Activated naive CD4-positive, alpha-beta T cell treated with anti-CD3 and anti-CD28 coated beads, Interleukin-2, amount 10 ng/mL, durations not matched to agents 7 days and 5 days (primary cell): ENCODE results near the gene FCGR3A.

ENCODE experiments used
- CTCF ChIA-PET: fragments of 350-600 bp; sonication (Branson Sonifier 250); formaldehyde crosslinking; loops from one replicate; lab custom pipeline; 2021; ENCODE audit warnings: antibody characterized with exemption; lab: Charles Lee
- DNase-seq: peaks from one replicate; pipeline ENCODE4 v3.0.0-alpha.2; 2020
- H3K27ac Mint-ChIP-seq: one replicate; pipeline ENCODE4 v1.8.0; 2021; ENCODE audit warnings: mild to moderate bottlenecking, moderate library complexity, mixed read lengths
- H3K27me3 Mint-ChIP-seq: one replicate; pipeline ENCODE4 v1.8.0; 2021; ENCODE audit warnings: mild to moderate bottlenecking, mixed read lengths
- H3K36me3 Mint-ChIP-seq: one replicate; pipeline ENCODE4 v1.8.0; 2021; ENCODE audit warnings: mixed read lengths
- H3K4me1 Mint-ChIP-seq: one replicate; pipeline ENCODE4 v1.8.0; 2021; ENCODE audit warnings: mixed read lengths
- H3K4me3 Mint-ChIP-seq: one replicate; pipeline ENCODE4 v1.8.0; 2021; ENCODE audit warnings: mild to moderate bottlenecking, moderate library complexity, mixed read lengths
- H3K9me3 Mint-ChIP-seq: one replicate; pipeline ENCODE4 v1.8.0; 2021; ENCODE audit warnings: mixed read lengths

The FCGR3A gene

GRCh38 chr1:161510477-161510876 lies 39.1 kb downstream of the FCGR3A start:
- no peak overlapping the region for H3K27ac Mint-ChIP-seq

GRCh38 chr1:161506336-161507223 lies 43.0 kb downstream of the FCGR3A start:
- Mint-ChIP-seq H3K4me1 (peaks cover 2% of the 10 kb centered on the region), H3K27ac (no peak overlapping the region), H3K4me3 (no peak overlapping the region), H3K9me3 (no peaks in the 10 kb centered on the region), H3K27me3 (peaks cover 55% of the 10 kb centered on the region), H3K36me3 (no peaks in the 10 kb centered on the region)
- CTCF ChIA-PET: interaction anchor here (0.8 to 1.2 kb wide), 3 partner anchors 19 to 55 kb away, joined by 3 to 4 read pairs (median 4); no protein-coding TSS in a partner anchor
- no peak for DNase-seq

More at GRCh38 chr1:161510477-161510876, 39.1 kb downstream of the FCGR3A start:
- no peaks in the 10 kb centered on the region for H3K36me3 Mint-ChIP-seq
- no peak for DNase-seq
- no peaks in the 10 kb centered on the region for H3K9me3 Mint-ChIP-seq
- no peak overlapping the region for H3K4me3 Mint-ChIP-seq
- CTCF ChIA-PET: interaction anchor here (0.5 kb wide), 1 partner anchor 239 kb away, joined by 3 read pairs; the partner anchor contains the start of gene DUSP12
- peaks cover 31% of the 10 kb centered on the region for H3K27me3 Mint-ChIP-seq
- peaks cover under 1% of the 10 kb centered on the region for H3K4me1 Mint-ChIP-seq

GRCh38 chr1:161505686-161506085 lies 43.9 kb downstream of the FCGR3A start:
- H3K27me3 Mint-ChIP-seq: peaks cover 57% of the 10 kb centered on the region
- DNase-seq: no peak
- no peak overlapping the region for H3K27ac Mint-ChIP-seq
- H3K4me3 Mint-ChIP-seq: no peak overlapping the region
- no peaks in the 10 kb centered on the region for H3K9me3 Mint-ChIP-seq
- CTCF ChIA-PET: interaction anchor here (0.8 to 1.4 kb wide), 2 partner anchors 17 to 56 kb away, joined by 3 to 4 read pairs; no protein-coding TSS in a partner anchor
- no peaks in the 10 kb centered on the region for H3K36me3 Mint-ChIP-seq
- peaks cover 2% of the 10 kb centered on the region for H3K4me1 Mint-ChIP-seq

- peaks cover 60% of the 10 kb centered on the region for H3K27me3 Mint-ChIP-seq
- CTCF ChIA-PET: no interaction called here
- no peak overlapping the region for H3K4me3 Mint-ChIP-seq
- H3K36me3 Mint-ChIP-seq: no peaks in the 10 kb centered on the region
- H3K27ac Mint-ChIP-seq: no peak overlapping the region
- H3K4me1 Mint-ChIP-seq: peaks cover 9% of the 10 kb centered on the region
- H3K9me3 Mint-ChIP-seq: no peaks in the 10 kb centered on the region
- no peak for DNase-seq
Observed at GRCh38 chr1:161503394-161503748, 46.2 kb downstream of the FCGR3A start.

- Mint-ChIP-seq H3K27me3 (peaks cover 60% of the 10 kb centered on the region), H3K9me3 (no peaks in the 10 kb centered on the region), H3K4me3 (no peak overlapping the region), H3K27ac (no peak overlapping the region), H3K4me1 (peaks cover 9% of the 10 kb centered on the region), H3K36me3 (no peaks in the 10 kb centered on the region)
- no peak for DNase-seq
- CTCF ChIA-PET: interaction anchor here (0.9 kb wide), 1 partner anchor 16 kb away, joined by 3 read pairs; no protein-coding TSS in a partner anchor
Observed at GRCh38 chr1:161502641-161503393, 46.8 kb downstream of the FCGR3A start.

- CTCF ChIA-PET: interaction anchor here (0.9 kb wide), 1 partner anchor 15 kb away, joined by 3 read pairs; no protein-coding TSS in a partner anchor
- no peak for DNase-seq
- H3K4me3 Mint-ChIP-seq: no peak overlapping the region
- H3K27ac Mint-ChIP-seq: no peak overlapping the region
- H3K36me3 Mint-ChIP-seq: no peaks in the 10 kb centered on the region
- H3K4me1 Mint-ChIP-seq: peaks cover 9% of the 10 kb centered on the region
- H3K27me3 Mint-ChIP-seq: peaks cover 60% of the 10 kb centered on the region
- H3K9me3 Mint-ChIP-seq: no peaks in the 10 kb centered on the region
Observed at GRCh38 chr1:161502181-161502580, 47.4 kb downstream of the FCGR3A start.

GRCh38 chr1:161501234-161501633 lies 48.4 kb downstream of the FCGR3A start:
- peaks cover 53% of the 10 kb centered on the region for H3K27me3 Mint-ChIP-seq
- H3K9me3 Mint-ChIP-seq: no peaks in the 10 kb centered on the region
- no peak overlapping the region for H3K4me3 Mint-ChIP-seq
- CTCF ChIA-PET: no interaction called here
- H3K27ac Mint-ChIP-seq: no peak overlapping the region
- no peak for DNase-seq
- H3K4me1 Mint-ChIP-seq: peaks cover 9% of the 10 kb centered on the region
- H3K36me3 Mint-ChIP-seq: no peaks in the 10 kb centered on the region

GRCh38 chr1:161499099-161500039 lies 50.2 kb downstream of the FCGR3A start:
- no peak overlapping the region for H3K27ac Mint-ChIP-seq
- no peak overlapping the region for H3K4me3 Mint-ChIP-seq
- no peaks in the 10 kb centered on the region for H3K36me3 Mint-ChIP-seq
- CTCF ChIA-PET: no interaction called here
- DNase-seq: no peak
- peaks cover 7% of the 10 kb centered on the region for H3K4me1 Mint-ChIP-seq
- peaks cover 39% of the 10 kb centered on the region for H3K27me3 Mint-ChIP-seq
- no peaks in the 10 kb centered on the region for H3K9me3 Mint-ChIP-seq

- DNase-seq: no peak
- peaks cover 7% of the 10 kb centered on the region for H3K4me1 Mint-ChIP-seq
- CTCF ChIA-PET: no interaction called here
Observed at GRCh38 chr1:161498646-161499045, 51.0 kb downstream of the FCGR3A start.

GRCh38 chr1:161497961-161498360 lies 51.7 kb downstream of the FCGR3A start:
- no peaks in the 10 kb centered on the region for H3K9me3 Mint-ChIP-seq
- no peak overlapping the region for H3K4me3 Mint-ChIP-seq
- DNase-seq: no peak
- H3K36me3 Mint-ChIP-seq: no peaks in the 10 kb centered on the region
- peaks cover 37% of the 10 kb centered on the region for H3K27me3 Mint-ChIP-seq
- H3K27ac Mint-ChIP-seq: no peak overlapping the region
- CTCF ChIA-PET: interaction anchor here (1.8 kb wide), 1 partner anchor 11 kb away, joined by 7 read pairs; no protein-coding TSS in a partner anchor
- peaks cover 7% of the 10 kb centered on the region for H3K4me1 Mint-ChIP-seq

More at GRCh38 chr1:161498646-161499045, 51.0 kb downstream of the FCGR3A start:
- no peaks in the 10 kb centered on the region for H3K9me3 Mint-ChIP-seq
- no peak overlapping the region for H3K27ac Mint-ChIP-seq
- no peak overlapping the region for H3K4me3 Mint-ChIP-seq
- no peaks in the 10 kb centered on the region for H3K36me3 Mint-ChIP-seq
- peaks cover 40% of the 10 kb centered on the region for H3K27me3 Mint-ChIP-seq

GRCh38 chr1:161495490-161495889 lies 54.1 kb downstream of the FCGR3A start:
- Mint-ChIP-seq H3K4me1 (peaks cover 22% of the 10 kb centered on the region), H3K4me3 (no peak overlapping the region), H3K27ac (no peak overlapping the region), H3K36me3 (no peaks in the 10 kb centered on the region), H3K9me3 (no peaks in the 10 kb centered on the region), H3K27me3 (peaks cover 46% of the 10 kb centered on the region)
- CTCF ChIA-PET: interaction anchor here (1.0 to 1.1 kb wide), 2 partner anchors 8 to 245 kb away, joined by 3 to 5 read pairs; no protein-coding TSS in a partner anchor
- DNase-seq: no peak

GRCh38 chr1:161494091-161494735 lies 55.4 kb downstream of the FCGR3A start:
- DNase-seq: no peak
- no peak overlapping the region for H3K27ac Mint-ChIP-seq
- CTCF ChIA-PET: no interaction called here
- H3K27me3 Mint-ChIP-seq: peaks cover 51% of the 10 kb centered on the region
- no peaks in the 10 kb centered on the region for H3K9me3 Mint-ChIP-seq
- no peak overlapping the region for H3K4me3 Mint-ChIP-seq
- H3K4me1 Mint-ChIP-seq: peaks cover 17% of the 10 kb centered on the region
- no peaks in the 10 kb centered on the region for H3K36me3 Mint-ChIP-seq

GRCh38 chr1:161492827-161493226 lies 56.8 kb downstream of the FCGR3A start:
- Mint-ChIP-seq H3K27ac (no peak overlapping the region), H3K36me3 (no peaks in the 10 kb centered on the region), H3K27me3 (peaks cover 50% of the 10 kb centered on the region), H3K4me3 (no peak overlapping the region), H3K4me1 (peaks cover 15% of the 10 kb centered on the region), H3K9me3 (no peaks in the 10 kb centered on the region)
- no peak for DNase-seq
- CTCF ChIA-PET: interaction anchor here (6.8 kb wide), 1 partner anchor 247 kb away, joined by 71 read pairs; no protein-coding TSS in a partner anchor
